ENCODE results near the gene COL13A1.

Gene COL13A1

GRCh38 chr10:69974551-69975155, 172.9 kb downstream of the COL13A1 start:
- Histone ChIP-seq H3K4me3 (ENCODE audit: insufficient read length, low read depth) (no peak overlapping the region), H3K9me3 (ENCODE audit: insufficient read depth, low read length) (no peaks in the 10 kb centered on the region), H3K9ac (ENCODE audit: insufficient read length, low read depth) (no peak overlapping the region), H3K4me1 (ENCODE audit: insufficient read depth, insufficient read length) (no peaks in the 10 kb centered on the region), H3K36me3 (ENCODE audit: insufficient read depth, insufficient read length, low read length) (no peaks in the 10 kb centered on the region), H3K27me3 (ENCODE audit: insufficient read depth, insufficient read length) (no peaks in the 10 kb centered on the region)
- no peak for TF ChIP-seq ZNF274 (IDR thresholded peaks at IDR 0.05; ENCODE audit: low read depth, low read length)
- no peak for TF ChIP-seq YY1 (IDR thresholded peaks at IDR 0.05; ENCODE audit: insufficient read depth, insufficient read length)
- no peak for TF ChIP-seq SUZ12 (IDR thresholded peaks at IDR 0.05; ENCODE audit: extremely low read depth, insufficient read depth, insufficient read length)
- DNase-seq (ENCODE audit: low read depth, low spot score) = no peak

- TF ChIP-seq YY1 (IDR thresholded peaks at IDR 0.05; ENCODE audit: insufficient read depth, insufficient read length) = no peak
- TF ChIP-seq SUZ12 (IDR thresholded peaks at IDR 0.05; ENCODE audit: extremely low read depth, insufficient read depth, insufficient read length) = no peak
- TF ChIP-seq ZNF274 (IDR thresholded peaks at IDR 0.05; ENCODE audit: low read depth, low read length) = no peak
- H3K9ac ChIP-seq (ENCODE audit: insufficient read length, low read depth) = no peak overlapping the region
- no peaks in the 10 kb centered on the region; the same call in 1 of the 2 replicates for H3K9me3 ChIP-seq (ENCODE audit: insufficient read depth, low read length)
- H3K36me3 ChIP-seq (ENCODE audit: insufficient read depth, insufficient read length, low read length) = no peaks in the 10 kb centered on the region
- H3K4me1 ChIP-seq (ENCODE audit: insufficient read depth, insufficient read length) = no peaks in the 10 kb centered on the region
- no peak overlapping the region for H3K4me3 ChIP-seq (ENCODE audit: insufficient read length, low read depth)
- no peak for DNase-seq (ENCODE audit: low read depth, low spot score)
- H3K27me3 ChIP-seq (ENCODE audit: insufficient read depth, insufficient read length) = no peaks in the 10 kb centered on the region
Measured at GRCh38 chr10:69976795-69977546, 175.3 kb downstream of the COL13A1 start.

- Histone ChIP-seq H3K4me1 (ENCODE audit: insufficient read depth, insufficient read length) (no peaks in the 10 kb centered on the region), H3K4me3 (ENCODE audit: insufficient read length, low read depth) (no peak overlapping the region), H3K36me3 (ENCODE audit: insufficient read depth, insufficient read length, low read length) (no peaks in the 10 kb centered on the region), H3K9me3 (ENCODE audit: insufficient read depth, low read length) (no peaks in the 10 kb centered on the region; the same call in 1 of the 2 replicates), H3K27me3 (ENCODE audit: insufficient read depth, insufficient read length) (no peaks in the 10 kb centered on the region), H3K9ac (ENCODE audit: insufficient read length, low read depth) (no peak overlapping the region)
- DNase-seq (ENCODE audit: low read depth, low spot score) = no peak
- no peak for TF ChIP-seq ZNF274 (IDR thresholded peaks at IDR 0.05; ENCODE audit: low read depth, low read length)
- no peak for TF ChIP-seq YY1 (IDR thresholded peaks at IDR 0.05; ENCODE audit: insufficient read depth, insufficient read length)
- TF ChIP-seq SUZ12 (IDR thresholded peaks at IDR 0.05; ENCODE audit: extremely low read depth, insufficient read depth, insufficient read length) = no peak
Measured at GRCh38 chr10:69979174-69979573, 177.5 kb downstream of the COL13A1 start.

- Histone ChIP-seq H3K27me3 (ENCODE audit: insufficient read depth, insufficient read length) (no peaks in the 10 kb centered on the region), H3K9me3 (ENCODE audit: insufficient read depth, low read length) (no peaks in the 10 kb centered on the region; the same call in 1 of the 2 replicates), H3K36me3 (ENCODE audit: insufficient read depth, insufficient read length, low read length) (no peaks in the 10 kb centered on the region), H3K9ac (ENCODE audit: insufficient read length, low read depth) (no peak overlapping the region), H3K4me1 (ENCODE audit: insufficient read depth, insufficient read length) (no peaks in the 10 kb centered on the region), H3K4me3 (ENCODE audit: insufficient read length, low read depth) (no peak overlapping the region)
- no peak for DNase-seq (ENCODE audit: low read depth, low spot score)
- TF ChIP-seq SUZ12 (IDR thresholded peaks at IDR 0.05; ENCODE audit: extremely low read depth, insufficient read depth, insufficient read length) (no peak), YY1 (IDR thresholded peaks at IDR 0.05; ENCODE audit: insufficient read depth, insufficient read length) (no peak)
Measured at GRCh38 chr10:69980672-69981071, 179.0 kb downstream of the COL13A1 start.

- TF ChIP-seq YY1 (IDR thresholded peaks at IDR 0.05; ENCODE audit: insufficient read depth, insufficient read length) (no peak), ZNF274 (IDR thresholded peaks at IDR 0.05; ENCODE audit: low read depth, low read length) (no peak), SUZ12 (IDR thresholded peaks at IDR 0.05; ENCODE audit: extremely low read depth, insufficient read depth, insufficient read length) (no peak)
Measured at GRCh38 chr10:69988094-69988493, 186.4 kb downstream of the COL13A1 start.

GRCh38 chr10:69991151-69991550, 189.4 kb downstream of the COL13A1 start:
- Histone ChIP-seq H3K36me3 (ENCODE audit: insufficient read depth, insufficient read length, low read length) (no peaks in the 10 kb centered on the region), H3K9me3 (ENCODE audit: insufficient read depth, low read length) (no peaks in the 10 kb centered on the region; the same call in 1 of the 2 replicates), H3K9ac (ENCODE audit: insufficient read length, low read depth) (no peak overlapping the region), H3K4me3 (ENCODE audit: insufficient read length, low read depth) (no peak overlapping the region), H3K27me3 (ENCODE audit: insufficient read depth, insufficient read length) (no peaks in the 10 kb centered on the region), H3K4me1 (ENCODE audit: insufficient read depth, insufficient read length) (no peaks in the 10 kb centered on the region)
- no peak for DNase-seq (ENCODE audit: low read depth, low spot score)
- TF ChIP-seq ZNF274 (IDR thresholded peaks at IDR 0.05; ENCODE audit: low read depth, low read length) (no peak), SUZ12 (IDR thresholded peaks at IDR 0.05; ENCODE audit: extremely low read depth, insufficient read depth, insufficient read length) (no peak), YY1 (IDR thresholded peaks at IDR 0.05; ENCODE audit: insufficient read depth, insufficient read length) (no peak)

More at GRCh38 chr10:69988094-69988493, 186.4 kb downstream of the COL13A1 start:
- Histone ChIP-seq H3K9ac (ENCODE audit: insufficient read length, low read depth) (no peak overlapping the region), H3K27me3 (ENCODE audit: insufficient read depth, insufficient read length) (no peaks in the 10 kb centered on the region), H3K4me3 (ENCODE audit: insufficient read length, low read depth) (no peak overlapping the region), H3K9me3 (ENCODE audit: insufficient read depth, low read length) (no peaks in the 10 kb centered on the region), H3K4me1 (ENCODE audit: insufficient read depth, insufficient read length) (no peaks in the 10 kb centered on the region), H3K36me3 (ENCODE audit: insufficient read depth, insufficient read length, low read length) (no peaks in the 10 kb centered on the region)
- no peak for DNase-seq (ENCODE audit: low read depth, low spot score)

GRCh38 chr10:69994262-69994661, 192.6 kb downstream of the COL13A1 start:
- H3K4me1 ChIP-seq (ENCODE audit: insufficient read depth, insufficient read length) = no peaks in the 10 kb centered on the region
- no peak overlapping the region for H3K9ac ChIP-seq (ENCODE audit: insufficient read length, low read depth)
- no peak overlapping the region for H3K4me3 ChIP-seq (ENCODE audit: insufficient read length, low read depth)
- H3K27me3 ChIP-seq (ENCODE audit: insufficient read depth, insufficient read length) = no peaks in the 10 kb centered on the region
- TF ChIP-seq ZNF274 (IDR thresholded peaks at IDR 0.05; ENCODE audit: low read depth, low read length) = no peak
- TF ChIP-seq SUZ12 (IDR thresholded peaks at IDR 0.05; ENCODE audit: extremely low read depth, insufficient read depth, insufficient read length) = no peak
- no peak for TF ChIP-seq YY1 (IDR thresholded peaks at IDR 0.05; ENCODE audit: insufficient read depth, insufficient read length)
- peak; percentile 16 for DNase-seq (ENCODE audit: low read depth, low spot score)
- H3K9me3 ChIP-seq (ENCODE audit: insufficient read depth, low read length) = no peaks in the 10 kb centered on the region; the same call in 1 of the 2 replicates
- H3K36me3 ChIP-seq (ENCODE audit: insufficient read depth, insufficient read length, low read length) = no peaks in the 10 kb centered on the region

All from NT2/D1 (cell line).